Nephron (organoid): ENCODE data around the gene CNTNAP5.

Source experiments
- H3K27ac Mint-ChIP-seq, 3 experiments: 2 replicates each; pipeline ENCODE4 v1.8.0; 2020; ENCODE audit warnings: mixed read lengths in 3 of 3, mild to moderate bottlenecking in 2 of 3, moderate library complexity in 1 of 3
- H3K27me3 Mint-ChIP-seq: 2 replicates; pipeline ENCODE4 v1.8.0; 2021; ENCODE audit warnings: low read depth, mild to moderate bottlenecking, moderate library complexity, mixed read lengths
- H3K36me3 Mint-ChIP-seq: 2 replicates; pipeline ENCODE4 v1.8.0; 2020; ENCODE audit warnings: low read depth, mixed read lengths
- H3K4me1 Mint-ChIP-seq: 2 replicates; pipeline ENCODE4 v1.8.0; 2020; ENCODE audit warnings: mixed read lengths
- H3K4me3 Mint-ChIP-seq, 3 experiments: 2 replicates each; pipeline ENCODE4 v1.8.0; 2020; ENCODE audit warnings: mild to moderate bottlenecking in 3 of 3, mixed read lengths in 3 of 3, moderate library complexity in 2 of 3
- H3K9me3 Mint-ChIP-seq: 2 replicates; pipeline ENCODE4 v1.8.0; 2020; ENCODE audit warnings: mixed read lengths
- TF ChIP-seq, protein P1 (sequence below), 3 experiments: fragments of 200-600 bp; sonication (generic); IDR thresholded peaks; one replicate each; pipeline ENCODE4 v1.5.0; 2021; ENCODE audit warnings: antibody characterized with exemption in 3 of 3; ENCODE audit not compliant: unreplicated experiment in 3 of 3

The CNTNAP5 gene

DNA sequence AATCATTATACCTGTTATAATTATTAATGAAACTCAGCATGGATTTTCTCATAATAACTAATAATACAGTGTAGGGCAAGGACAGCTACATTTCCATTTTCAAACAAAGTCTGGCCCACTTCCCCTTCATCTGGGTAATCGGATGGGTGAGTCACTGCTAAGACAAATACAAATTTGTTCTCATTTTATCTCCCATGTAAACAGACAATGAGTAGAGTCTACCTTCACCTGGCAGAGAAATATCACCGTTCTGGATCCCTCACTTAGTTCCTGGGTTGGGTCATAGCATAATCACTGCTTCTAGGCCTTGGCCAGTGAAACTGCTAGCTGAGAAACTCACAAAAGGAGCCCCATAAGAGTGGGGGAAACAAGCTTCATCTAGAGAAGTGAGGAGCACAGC lies 9.2 kb downstream of the CNTNAP5 start:
- peaks cover 6% of the 10 kb centered on the region for H3K27me3 Mint-ChIP-seq
- H3K4me1 Mint-ChIP-seq: no peaks in the 10 kb centered on the region
- H3K27ac Mint-ChIP-seq: no peak overlapping the region
- H3K9me3 Mint-ChIP-seq: no peaks in the 10 kb centered on the region
- H3K4me3 Mint-ChIP-seq: no peak overlapping the region
- no peaks in the 10 kb centered on the region for H3K36me3 Mint-ChIP-seq
- TF ChIP-seq, protein P1, sequence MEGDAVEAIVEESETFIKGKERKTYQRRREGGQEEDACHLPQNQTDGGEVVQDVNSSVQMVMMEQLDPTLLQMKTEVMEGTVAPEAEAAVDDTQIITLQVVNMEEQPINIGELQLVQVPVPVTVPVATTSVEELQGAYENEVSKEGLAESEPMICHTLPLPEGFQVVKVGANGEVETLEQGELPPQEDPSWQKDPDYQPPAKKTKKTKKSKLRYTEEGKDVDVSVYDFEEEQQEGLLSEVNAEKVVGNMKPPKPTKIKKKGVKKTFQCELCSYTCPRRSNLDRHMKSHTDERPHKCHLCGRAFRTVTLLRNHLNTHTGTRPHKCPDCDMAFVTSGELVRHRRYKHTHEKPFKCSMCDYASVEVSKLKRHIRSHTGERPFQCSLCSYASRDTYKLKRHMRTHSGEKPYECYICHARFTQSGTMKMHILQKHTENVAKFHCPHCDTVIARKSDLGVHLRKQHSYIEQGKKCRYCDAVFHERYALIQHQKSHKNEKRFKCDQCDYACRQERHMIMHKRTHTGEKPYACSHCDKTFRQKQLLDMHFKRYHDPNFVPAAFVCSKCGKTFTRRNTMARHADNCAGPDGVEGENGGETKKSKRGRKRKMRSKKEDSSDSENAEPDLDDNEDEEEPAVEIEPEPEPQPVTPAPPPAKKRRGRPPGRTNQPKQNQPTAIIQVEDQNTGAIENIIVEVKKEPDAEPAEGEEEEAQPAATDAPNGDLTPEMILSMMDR (IDR thresholded peaks at IDR 0.05; ENCODE audit: unreplicated experiment in 3 of 3): no peak

DNA sequence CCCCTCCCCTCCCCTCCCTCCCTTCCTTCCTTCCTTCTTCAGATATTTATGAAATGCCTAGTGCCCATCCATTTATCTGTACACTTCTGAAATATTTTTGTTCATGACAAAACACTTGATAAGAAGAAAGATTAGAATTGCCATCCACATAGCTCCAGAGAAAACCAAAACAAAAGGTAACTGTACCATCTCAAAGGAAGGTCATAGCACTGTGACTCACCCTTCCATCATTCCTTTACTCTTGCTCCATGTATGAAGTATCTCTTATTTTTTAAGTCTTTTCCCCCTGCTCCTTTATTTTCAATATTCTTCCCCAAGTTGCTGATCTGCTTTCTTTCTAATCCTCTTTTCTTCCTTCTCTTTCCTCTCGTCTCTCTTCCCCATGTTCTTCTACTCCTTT lies 9.9 kb downstream of the CNTNAP5 start:
- no peaks in the 10 kb centered on the region for H3K36me3 Mint-ChIP-seq
- H3K4me3 Mint-ChIP-seq: no peak overlapping the region
- H3K27me3 Mint-ChIP-seq: no peaks in the 10 kb centered on the region
- TF ChIP-seq, protein P1 (IDR thresholded peaks at IDR 0.05; ENCODE audit: unreplicated experiment in 3 of 3): no peak
- H3K9me3 Mint-ChIP-seq: no peaks in the 10 kb centered on the region
- H3K4me1 Mint-ChIP-seq: no peaks in the 10 kb centered on the region
- H3K27ac Mint-ChIP-seq: no peak overlapping the region

DNA sequence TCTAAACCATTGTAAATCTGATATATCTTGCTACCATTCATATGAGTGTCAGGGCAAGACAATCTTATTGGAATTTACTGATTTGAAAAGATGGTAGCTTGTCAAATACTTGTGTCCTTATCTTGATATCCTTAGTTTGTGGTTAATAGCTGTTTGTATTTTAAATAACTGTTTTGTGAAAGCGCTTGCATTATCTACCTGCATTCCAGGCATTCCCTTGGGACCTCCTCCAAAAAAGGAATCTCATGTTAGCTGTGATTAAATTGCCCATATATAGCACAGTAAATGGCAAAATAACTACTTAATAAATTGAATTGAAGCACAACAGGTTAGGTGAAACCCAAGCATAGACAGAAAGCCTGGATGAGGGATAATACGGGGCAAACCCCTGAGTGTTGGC lies 13.9 kb downstream of the CNTNAP5 start:
- Mint-ChIP-seq H3K9me3 (no peaks in the 10 kb centered on the region), H3K36me3 (no peaks in the 10 kb centered on the region), H3K4me3 (no peak overlapping the region), H3K4me1 (no peaks in the 10 kb centered on the region), H3K27ac (no peak overlapping the region), H3K27me3 (no peaks in the 10 kb centered on the region)
- TF ChIP-seq, protein P1 (IDR thresholded peaks at IDR 0.05; ENCODE audit: unreplicated experiment in 3 of 3): no peak

DNA sequence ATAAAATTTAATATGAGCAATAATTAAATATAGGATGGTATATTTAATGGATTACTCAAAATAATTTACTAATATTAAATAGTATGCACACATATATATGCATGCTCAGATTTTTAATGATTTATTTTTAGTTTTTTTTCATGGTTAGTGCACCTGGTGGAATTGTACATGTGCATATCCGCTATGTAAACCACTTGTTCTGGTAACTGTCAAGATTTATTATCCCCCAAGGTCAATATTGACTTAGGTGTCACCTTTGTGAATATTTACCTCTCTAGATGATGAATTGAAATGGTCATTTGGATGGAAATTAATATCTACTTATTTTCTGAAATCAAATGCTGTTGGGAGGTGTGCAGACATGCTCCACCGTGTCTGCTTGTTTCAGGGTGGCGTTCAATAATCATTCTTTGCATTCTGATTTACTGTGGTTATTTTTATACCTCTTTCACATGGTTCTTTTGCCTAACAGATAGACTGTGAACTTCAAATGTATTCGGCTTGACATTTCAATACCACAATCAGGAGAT lies 14.7 kb downstream of the CNTNAP5 start:
- TF ChIP-seq, protein P1 (IDR thresholded peaks at IDR 0.05; ENCODE audit: unreplicated experiment in 3 of 3): no peak
- no peaks in the 10 kb centered on the region for H3K27me3 Mint-ChIP-seq
- no peaks in the 10 kb centered on the region for H3K36me3 Mint-ChIP-seq
- no peaks in the 10 kb centered on the region for H3K4me1 Mint-ChIP-seq
- H3K9me3 Mint-ChIP-seq: no peaks in the 10 kb centered on the region
- no peak overlapping the region for H3K27ac Mint-ChIP-seq
- H3K4me3 Mint-ChIP-seq: no peak overlapping the region

DNA sequence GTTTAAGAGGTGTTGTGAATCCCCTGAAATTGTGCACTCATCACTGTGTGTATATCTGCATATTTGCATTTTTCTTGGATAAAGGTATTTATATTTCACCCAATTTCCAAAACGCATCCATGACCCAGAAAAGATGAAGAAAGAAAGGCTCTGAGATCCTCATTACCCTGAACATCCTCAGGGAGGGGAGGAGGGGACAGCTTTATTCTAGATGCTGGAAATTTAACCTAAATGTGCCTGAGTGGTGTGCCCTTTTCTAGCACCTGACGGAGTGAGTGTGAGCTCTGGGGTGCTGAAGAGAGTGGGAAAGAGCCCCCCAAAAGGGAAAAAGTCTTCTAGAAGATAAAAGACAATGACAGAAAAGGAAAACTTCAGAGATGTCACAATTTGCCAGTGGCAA lies 20.8 kb downstream of the CNTNAP5 start:
- no peaks in the 10 kb centered on the region for H3K9me3 Mint-ChIP-seq
- no peak overlapping the region for H3K4me3 Mint-ChIP-seq
- TF ChIP-seq, protein P1 (IDR thresholded peaks at IDR 0.05; ENCODE audit: unreplicated experiment in 3 of 3): no peak
- H3K27ac Mint-ChIP-seq: no peak overlapping the region
- H3K4me1 Mint-ChIP-seq: no peaks in the 10 kb centered on the region
- no peaks in the 10 kb centered on the region for H3K27me3 Mint-ChIP-seq
- no peaks in the 10 kb centered on the region for H3K36me3 Mint-ChIP-seq

DNA sequence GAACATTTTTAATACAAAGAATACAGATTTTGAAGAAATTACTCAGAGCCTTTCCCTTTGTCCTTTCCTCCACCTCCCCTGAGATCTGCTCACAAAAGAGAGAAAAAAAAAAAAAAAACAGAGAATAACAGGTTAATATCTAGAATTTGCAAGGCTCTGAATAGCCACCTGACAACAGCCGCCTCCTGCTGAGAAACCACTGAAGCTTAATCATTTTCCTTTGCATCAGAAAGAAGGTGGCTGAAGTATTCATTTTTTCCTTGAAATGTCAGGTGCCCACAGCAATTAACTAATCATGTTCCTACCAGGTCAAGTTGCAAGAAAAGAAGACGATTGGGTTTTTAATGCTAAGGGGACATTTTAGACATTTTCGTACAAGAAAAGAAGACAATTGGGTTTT lies 21.2 kb downstream of the CNTNAP5 start:
- Mint-ChIP-seq H3K27me3 (no peaks in the 10 kb centered on the region), H3K9me3 (no peaks in the 10 kb centered on the region), H3K27ac (no peak overlapping the region), H3K4me3 (no peak overlapping the region), H3K36me3 (no peaks in the 10 kb centered on the region), H3K4me1 (no peaks in the 10 kb centered on the region)
- TF ChIP-seq, protein P1 (IDR thresholded peaks at IDR 0.05; ENCODE audit: unreplicated experiment in 3 of 3): no peak
